ENCODE results near the gene GRM3. TPM values are rescaled to one million over a fixed set of nuclear protein-coding genes. Genes with fewer than 3 reads are reported as not detected.

The GRM3 gene
- total RNA-seq = not detected in 2 replicates
- not detected in 2 replicates for polyA plus RNA-seq
- not detected in 2 replicates for polyA plus RNA-seq (2012)
- polyA minus RNA-seq (ENCODE audit: low replicate concordance) = not detected in 2 replicates

GRCh38 chr7:86643561-86644281 lies at the start of gene GRM3:
GRM3 (plus strand) TSS chr7:86643909; CDS start chr7:86765146, 121,237 bp downstream.
- DNase-seq (ENCODE audit: low read depth in 2 of 2) = peak in 1 of 2 donors; percentile 0
- Histone ChIP-seq H4K20me1 (ENCODE audit: control insufficient read depth, extremely low read depth, insufficient read depth, low read length) (no peaks in the 10 kb centered on the region), H3K4me2 (ENCODE audit: extremely low read depth, insufficient read depth, low read length) (no peak within 1 kb of the TSS), H2AFZ (ENCODE audit: low read length) (no peak within 1 kb of the TSS), H3K4me3 (replicated peaks in 1 of 4; ENCODE audit: control extremely low read depth in 1 of 4, insufficient read depth in 1 of 4, low read depth in 3 of 4, low read length in 4 of 4) (peak within 1 kb of the TSS in 1 of 4 experiments; percentile 16), H3K27me3 (ENCODE audit: control insufficient read depth, insufficient read depth, low read length) (no peaks in the 10 kb centered on the region), H3K36me3 (ENCODE audit: control insufficient read depth, insufficient read depth, low read length) (no peaks in the 10 kb centered on the region), H3K9ac (ENCODE audit: insufficient read depth, low read length) (no peak within 1 kb of the TSS), H3K4me1 (ENCODE audit: control insufficient read depth, extremely low read depth, insufficient read depth, low read length) (no peaks in the 10 kb centered on the region), H3K9me3 (ENCODE audit: control insufficient read depth, insufficient read depth, low read depth, low read length) (no peaks in the 10 kb centered on the region), H3K79me2 (ENCODE audit: control insufficient read depth, insufficient read depth, low read length) (no peaks in the 10 kb centered on the region), H3K27ac (ENCODE audit: insufficient read depth, low read length) (no peak within 1 kb of the TSS)
- TF ChIP-seq CTCF (conservative IDR thresholded peaks at IDR 0.05 in 1 of 2, IDR thresholded peaks at IDR 0.05 in 1 of 2; ENCODE audit: low read depth in 1 of 2, low read length in 2 of 2) (no peak), EZH2 (IDR thresholded peaks at IDR 0.05; ENCODE audit: low read length, missing control alignments) (no peak)

GRCh38 chr7:86598311-86598710 lies 45.4 kb upstream of the GRM3 start:
- Histone ChIP-seq H3K9ac (ENCODE audit: insufficient read depth, low read length) (no peak overlapping the region), H3K79me2 (ENCODE audit: control insufficient read depth, insufficient read depth, low read length) (no peaks in the 10 kb centered on the region), H3K4me2 (ENCODE audit: extremely low read depth, insufficient read depth, low read length) (no peak overlapping the region), H3K36me3 (ENCODE audit: control insufficient read depth, insufficient read depth, low read length) (no peaks in the 10 kb centered on the region), H3K4me3 (replicated peaks in 1 of 4; ENCODE audit: control extremely low read depth in 1 of 4, insufficient read depth in 1 of 4, low read depth in 3 of 4, low read length in 4 of 4) (no peak overlapping the region), H4K20me1 (ENCODE audit: control insufficient read depth, extremely low read depth, insufficient read depth, low read length) (no peaks in the 10 kb centered on the region), H3K27me3 (ENCODE audit: control insufficient read depth, insufficient read depth, low read length) (no peaks in the 10 kb centered on the region), H3K27ac (ENCODE audit: insufficient read depth, low read length) (no peak overlapping the region), H2AFZ (ENCODE audit: low read length) (no peak overlapping the region), H3K4me1 (ENCODE audit: control insufficient read depth, extremely low read depth, insufficient read depth, low read length) (no peaks in the 10 kb centered on the region), H3K9me3 (ENCODE audit: control insufficient read depth, insufficient read depth, low read depth, low read length) (no peaks in the 10 kb centered on the region)
- no peak for DNase-seq (ENCODE audit: low read depth in 2 of 2)
- TF ChIP-seq CTCF (conservative IDR thresholded peaks at IDR 0.05 in 1 of 2, IDR thresholded peaks at IDR 0.05 in 1 of 2; ENCODE audit: low read depth in 1 of 2, low read length in 2 of 2) = no peak

GRCh38 chr7:86598721-86599120 lies 45.0 kb upstream of the GRM3 start:
- no peaks in the 10 kb centered on the region for H4K20me1 ChIP-seq (ENCODE audit: control insufficient read depth, extremely low read depth, insufficient read depth, low read length)
- no peaks in the 10 kb centered on the region for H3K36me3 ChIP-seq (ENCODE audit: control insufficient read depth, insufficient read depth, low read length)
- H3K79me2 ChIP-seq (ENCODE audit: control insufficient read depth, insufficient read depth, low read length) = no peaks in the 10 kb centered on the region
- no peaks in the 10 kb centered on the region for H3K4me1 ChIP-seq (ENCODE audit: control insufficient read depth, extremely low read depth, insufficient read depth, low read length)
- no peak for DNase-seq (ENCODE audit: low read depth in 2 of 2)
- no peak overlapping the region for H3K4me2 ChIP-seq (ENCODE audit: extremely low read depth, insufficient read depth, low read length)
- H2AFZ ChIP-seq (ENCODE audit: low read length) = no peak overlapping the region
- H3K27ac ChIP-seq (ENCODE audit: insufficient read depth, low read length) = no peak overlapping the region
- TF ChIP-seq EZH2 (IDR thresholded peaks at IDR 0.05; ENCODE audit: low read length, missing control alignments) (no peak), CTCF (conservative IDR thresholded peaks at IDR 0.05 in 1 of 2, IDR thresholded peaks at IDR 0.05 in 1 of 2; ENCODE audit: low read depth in 1 of 2, low read length in 2 of 2) (no peak)
- H3K9ac ChIP-seq (ENCODE audit: insufficient read depth, low read length) = no peak overlapping the region
- H3K27me3 ChIP-seq (ENCODE audit: control insufficient read depth, insufficient read depth, low read length) = no peaks in the 10 kb centered on the region
- no peaks in the 10 kb centered on the region for H3K9me3 ChIP-seq (ENCODE audit: control insufficient read depth, insufficient read depth, low read depth, low read length)
- no peak overlapping the region for H3K4me3 ChIP-seq (replicated peaks in 1 of 4; ENCODE audit: control extremely low read depth in 1 of 4, insufficient read depth in 1 of 4, low read depth in 3 of 4, low read length in 4 of 4)
